Osteoblast (primary cell): ENCODE measurements around the gene PAQR8. TPM values are rescaled to one million over a fixed set of nuclear protein-coding genes. Genes with fewer than 3 reads are reported as not detected.

ENCODE experiments used
- DNase-seq: peaks from one replicate; pipeline ENCODE4 v3.0.0; 2011; ENCODE audit warnings: low spot score, mixed read lengths; ENCODE audit not compliant: insufficient read length; ENCODE audit errors: missing footprints
- H2AFZ ChIP-seq: 2 replicates; pipeline ENCODE4 v1.6.0; 2011; ENCODE audit warnings: mild to moderate bottlenecking, low read length
- H3K27ac ChIP-seq: 2 replicates; pipeline ENCODE4 v1.5.1; 2011; ENCODE audit warnings: mild to moderate bottlenecking, low read depth, low read length, moderate library complexity
- H3K27me3 ChIP-seq: 2 replicates; pipeline ENCODE4 v1.6.0; 2012; ENCODE audit warnings: mild to moderate bottlenecking, control low read depth, inconsistent platforms, low read length, moderate library complexity; ENCODE audit not compliant: insufficient read depth
- H3K36me3 ChIP-seq: 2 replicates; pipeline ENCODE4 v1.5.1; 2011; ENCODE audit warnings: mild to moderate bottlenecking, low read length, control low read depth, moderate library complexity; ENCODE audit not compliant: insufficient read depth
- H3K4me1 ChIP-seq: 2 replicates; pipeline ENCODE4 v1.5.1; 2011; ENCODE audit warnings: mild to moderate bottlenecking, low read length, control low read depth, moderate library complexity; ENCODE audit not compliant: insufficient read depth
- H3K4me2 ChIP-seq: 2 replicates; pipeline ENCODE4 v1.6.0; 2011; ENCODE audit warnings: mild to moderate bottlenecking, low read length; ENCODE audit not compliant: insufficient read depth
- H3K4me3 ChIP-seq: fragments of 200-600 bp; sonication (generic); 3 replicates; pipeline ENCODE4 v1.5.1; 2012; ENCODE audit warnings: mild to moderate bottlenecking, low read length, inconsistent platforms; ENCODE audit not compliant: insufficient read depth
- H3K79me2 ChIP-seq: 2 replicates; pipeline ENCODE4 v1.6.0; 2012; ENCODE audit warnings: mild to moderate bottlenecking, low read length, control low read depth, inconsistent platforms; ENCODE audit not compliant: insufficient read depth
- H3K9me3 ChIP-seq: 2 replicates; pipeline ENCODE4 v1.5.1; 2011; ENCODE audit warnings: low read depth, low read length, control low read depth
- H4K20me1 ChIP-seq: 2 replicates; pipeline ENCODE4 v1.6.0; 2012; ENCODE audit warnings: mild to moderate bottlenecking, low read length, control low read depth; ENCODE audit not compliant: insufficient read depth
- CTCF ChIP-seq: IDR thresholded peaks from 2 replicates; pipeline ENCODE4 v1.5.1; 2011; ENCODE audit warnings: mild to moderate bottlenecking, low read depth, low read length, moderate library complexity; ENCODE audit errors: extremely low read depth
- total RNA-seq: library from RNA; depleted of rRNA; stranded (reverse); fragments of >200 nt; gene quantifications from 2 replicates; pipeline ENCODE4 v1.2.3, GENCODE V29; 2012

Gene PAQR8
- total RNA-seq, 1 donor: 3.6 TPM

- Histone ChIP-seq H3K36me3 (no peaks in the 10 kb centered on the region), H3K79me2 (no peaks in the 10 kb centered on the region), H3K4me3 (no peak overlapping the region), H3K4me1 (peaks cover 18% of the 10 kb centered on the region), H4K20me1 (no peaks in the 10 kb centered on the region), H3K27ac (no peak overlapping the region), H2AFZ (no peak overlapping the region), H3K4me2 (no peak overlapping the region), H3K27me3 (no peaks in the 10 kb centered on the region), H3K9me3 (no peaks in the 10 kb centered on the region)
- no peak for DNase-seq
- TF ChIP-seq CTCF: no peak
Measured at GRCh38 chr6:52391599-52391998, 29.6 kb downstream of the PAQR8 start.

GRCh38 chr6:52392944-52393343 is 31.0 kb downstream of the PAQR8 start:
- H3K27ac ChIP-seq: no peak overlapping the region
- H3K4me2 ChIP-seq: no peak overlapping the region
- no peak overlapping the region for H2AFZ ChIP-seq
- no peak for TF ChIP-seq CTCF
- DNase-seq: no peak
- H3K79me2 ChIP-seq: no peaks in the 10 kb centered on the region
- no peak overlapping the region for H3K4me3 ChIP-seq
- no peaks in the 10 kb centered on the region for H3K27me3 ChIP-seq
- no peaks in the 10 kb centered on the region for H3K9me3 ChIP-seq
- H4K20me1 ChIP-seq: no peaks in the 10 kb centered on the region
- peaks cover 18% of the 10 kb centered on the region for H3K4me1 ChIP-seq
- H3K36me3 ChIP-seq: no peaks in the 10 kb centered on the region

DNA sequence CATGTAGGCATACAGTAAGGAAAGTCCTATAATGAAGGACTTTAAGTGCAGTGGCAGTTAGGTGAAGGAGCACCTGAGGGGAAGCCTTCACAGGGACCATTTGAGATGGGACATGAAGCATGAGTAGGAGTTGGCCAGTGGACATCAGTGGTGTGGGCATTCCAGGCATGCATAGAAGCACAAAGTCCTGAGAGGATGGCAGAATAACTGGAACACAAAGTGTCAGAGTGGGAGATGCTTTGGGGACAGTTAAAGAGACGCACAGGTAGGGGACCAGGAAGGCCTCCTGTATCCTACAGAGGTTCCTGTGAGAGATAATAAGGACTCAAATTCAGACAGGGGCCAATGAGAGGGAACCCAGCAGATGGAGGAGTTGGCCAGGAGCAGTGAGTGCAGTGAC is 31.8 kb downstream of the PAQR8 start:
- Histone ChIP-seq H3K27ac (no peak overlapping the region), H3K4me3 (no peak overlapping the region), H3K9me3 (no peaks in the 10 kb centered on the region), H3K36me3 (no peaks in the 10 kb centered on the region), H3K27me3 (no peaks in the 10 kb centered on the region), H3K79me2 (no peaks in the 10 kb centered on the region), H4K20me1 (no peaks in the 10 kb centered on the region), H3K4me2 (no peak overlapping the region), H2AFZ (no peak overlapping the region), H3K4me1 (peaks cover 18% of the 10 kb centered on the region)
- DNase-seq: no peak
- TF ChIP-seq CTCF: no peak

DNA sequence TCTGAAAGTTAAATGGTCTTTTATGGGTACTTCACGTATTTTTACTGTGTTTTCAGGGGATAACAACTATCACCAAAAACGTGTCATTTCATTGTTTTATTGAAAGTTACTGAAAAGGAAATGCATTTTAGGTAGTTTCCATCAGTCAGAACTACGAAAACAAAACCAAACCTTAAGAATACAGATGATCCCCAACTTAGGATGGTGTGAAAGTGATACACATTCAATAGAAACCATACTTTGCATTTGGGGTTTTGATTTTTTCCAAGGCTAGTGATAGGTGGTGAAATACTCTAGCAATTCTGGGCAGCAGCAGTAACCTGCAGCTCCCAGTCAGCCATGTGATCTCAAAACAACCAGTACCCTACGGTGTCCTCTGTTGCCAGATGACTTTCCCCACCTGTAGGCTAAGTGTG is 32.3 kb downstream of the PAQR8 start:
- Histone ChIP-seq H3K9me3 (no peaks in the 10 kb centered on the region), H3K4me2 (no peak overlapping the region), H3K4me3 (no peak overlapping the region), H4K20me1 (no peaks in the 10 kb centered on the region), H3K27me3 (no peaks in the 10 kb centered on the region), H3K4me1 (peaks cover 18% of the 10 kb centered on the region), H3K27ac (no peak overlapping the region), H3K36me3 (no peaks in the 10 kb centered on the region), H3K79me2 (no peaks in the 10 kb centered on the region), H2AFZ (no peak overlapping the region)
- DNase-seq: no peak
- TF ChIP-seq CTCF: no peak
